ENCODE measurements around the gene PDILT.

PDILT gene

GRCh38 chr16:20401475-20402016, 3.0 kb downstream of the PDILT start:
- DNase-seq, result no peak

DNA sequence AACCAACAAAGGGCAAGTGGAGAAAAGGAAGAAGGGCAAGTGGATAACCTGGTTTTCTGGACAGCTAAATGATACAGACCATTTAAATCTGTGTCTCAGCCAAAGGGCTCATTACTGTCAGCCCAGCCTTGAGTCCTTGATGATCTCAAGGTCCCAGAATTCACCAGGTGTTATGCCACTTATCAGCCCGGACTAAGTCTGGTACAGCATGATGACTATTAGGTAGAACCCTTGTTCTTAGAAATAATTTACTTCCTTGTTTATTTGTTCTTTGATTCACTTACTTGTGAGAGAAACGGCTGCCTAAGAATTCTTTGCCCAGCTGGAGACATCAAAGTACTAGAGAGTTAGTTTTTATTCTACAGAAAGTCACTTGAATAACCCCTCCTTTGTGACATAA, 3.5 kb downstream of the PDILT start:
- DNase-seq, result no peak

GRCh38 chr16:20399185-20399584, 5.4 kb downstream of the PDILT start:
- DNase-seq, result no peak

DNA sequence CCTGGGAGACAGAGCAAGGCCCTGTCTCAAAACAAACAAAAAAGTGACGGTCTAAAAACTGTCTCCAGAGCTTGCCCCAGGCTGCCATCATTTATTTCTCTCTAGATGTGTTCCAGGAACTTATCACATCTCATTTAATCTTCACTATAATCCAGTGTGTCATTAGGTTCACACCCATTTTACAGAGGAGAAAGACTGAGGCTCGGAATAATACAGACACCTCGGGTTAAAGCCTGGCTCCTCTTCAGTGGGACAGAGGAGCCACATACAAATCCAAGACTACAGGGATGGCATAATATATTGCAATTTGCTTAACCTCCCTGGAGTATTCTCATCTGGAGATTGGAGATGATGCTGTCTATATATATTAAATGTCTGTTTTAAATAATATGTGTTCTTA, 5.9 kb downstream of the PDILT start:
- no peak for DNase-seq

- no peak for DNase-seq
These were observed 7.0 kb downstream of the PDILT start for GRCh38 chr16:20397468-20398074.

DNA sequence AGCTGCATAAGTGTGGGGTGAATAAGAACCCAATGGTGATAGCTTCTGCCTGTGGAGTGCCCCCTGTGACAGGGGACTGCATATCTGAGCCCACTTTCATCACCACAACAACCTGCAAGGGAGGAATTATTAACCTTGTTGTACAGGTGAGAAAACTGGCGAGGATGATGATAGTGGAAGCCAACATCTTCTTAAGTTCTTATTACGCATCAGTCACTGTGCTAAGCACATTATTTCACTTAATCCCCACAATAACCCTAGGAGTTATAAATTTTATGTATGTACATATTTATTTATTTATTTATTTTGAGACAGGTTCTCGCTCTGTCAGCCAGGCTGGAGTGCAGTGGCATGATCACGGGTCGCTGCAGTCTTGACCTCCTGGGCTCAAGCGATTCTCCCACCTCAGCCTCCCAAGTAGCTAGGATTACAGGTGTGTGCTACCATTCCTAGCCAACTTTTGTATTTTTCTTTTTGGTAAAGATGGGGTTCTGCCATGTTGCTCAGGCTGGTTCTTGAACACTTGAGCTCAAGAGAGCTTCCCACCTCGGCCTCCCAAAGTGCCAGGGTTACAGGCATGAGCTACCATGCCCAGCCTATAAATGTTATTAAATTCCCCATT, 7.6 kb downstream of the PDILT start:
- DNase-seq, result no peak

DNA sequence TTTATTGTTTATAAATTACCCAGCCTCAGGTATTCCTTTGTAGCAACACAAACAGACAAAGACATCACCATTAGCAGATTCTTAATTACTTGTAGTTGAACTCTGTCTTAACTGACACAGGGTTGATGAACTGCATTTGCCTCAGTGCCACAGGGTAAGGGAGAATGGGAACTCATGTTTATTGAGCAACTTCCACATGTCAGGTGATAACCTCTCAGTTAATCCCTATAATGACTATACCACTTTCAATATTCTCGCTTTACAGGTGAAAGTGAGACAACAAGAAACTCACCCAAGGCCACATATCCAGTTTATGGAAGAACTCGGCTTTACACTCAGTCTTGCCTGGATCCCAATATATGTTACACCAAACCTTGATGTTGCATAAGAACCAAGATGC, 8.6 kb downstream of the PDILT start:
- DNase-seq, result no peak

- no peak for DNase-seq
These were observed 10.5 kb downstream of the PDILT start for GRCh38 chr16:20393801-20394577.

GRCh38 chr16:20391045-20391444, 13.5 kb downstream of the PDILT start:
- no peak for DNase-seq

DNA sequence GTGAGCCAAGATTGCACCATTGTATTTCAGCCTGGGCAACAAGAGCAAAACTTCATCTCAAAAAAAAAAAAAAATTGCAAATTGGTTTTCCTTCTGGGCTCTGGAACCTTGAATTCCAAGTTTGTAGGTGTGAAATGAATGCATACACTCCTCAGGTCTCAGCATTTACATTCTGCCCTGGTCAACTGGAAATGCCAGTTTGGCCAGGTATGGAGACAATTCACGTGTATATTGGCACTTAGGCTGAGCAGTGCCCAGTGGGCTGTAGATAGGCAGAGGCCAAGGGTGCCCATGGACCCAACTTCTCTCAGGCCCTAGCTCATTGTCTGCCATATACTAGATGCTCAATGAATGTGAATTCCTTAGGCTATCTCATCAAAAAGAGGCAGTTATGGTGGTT, 15.7 kb downstream of the PDILT start:
- no peak for DNase-seq

- no peak for DNase-seq
These were observed 16.6 kb downstream of the PDILT start for GRCh38 chr16:20387978-20388377.

- peak; percentile 33 for DNase-seq
These were observed 18.4 kb downstream of the PDILT start for GRCh38 chr16:20385844-20386832.

GRCh38 chr16:20383106-20384029, 21.2 kb downstream of the PDILT start:
- peak; percentile 61 for DNase-seq

GRCh38 chr16:20382202-20382948, 22.2 kb downstream of the PDILT start:
- no peak for DNase-seq

DNA sequence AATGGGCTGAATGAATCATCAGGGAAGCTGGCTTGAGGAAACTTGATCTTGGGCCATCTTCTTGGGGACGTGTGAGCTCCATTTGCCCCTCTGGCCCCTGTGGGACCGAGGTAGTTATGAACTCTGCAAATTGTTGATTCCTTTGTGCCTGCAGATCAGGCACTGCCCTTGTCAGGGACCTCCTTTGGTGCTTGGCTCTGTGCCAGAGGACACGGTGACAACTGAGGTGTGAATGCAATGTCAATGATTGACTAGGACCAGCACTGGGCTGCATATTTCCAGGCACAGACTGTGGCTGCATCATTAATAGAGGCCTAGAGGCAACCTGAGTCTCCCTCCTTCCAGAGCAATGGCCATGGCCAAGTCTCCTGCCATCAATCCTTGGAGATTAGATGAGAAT, 23.8 kb downstream of the PDILT start:
- no peak for DNase-seq

DNA sequence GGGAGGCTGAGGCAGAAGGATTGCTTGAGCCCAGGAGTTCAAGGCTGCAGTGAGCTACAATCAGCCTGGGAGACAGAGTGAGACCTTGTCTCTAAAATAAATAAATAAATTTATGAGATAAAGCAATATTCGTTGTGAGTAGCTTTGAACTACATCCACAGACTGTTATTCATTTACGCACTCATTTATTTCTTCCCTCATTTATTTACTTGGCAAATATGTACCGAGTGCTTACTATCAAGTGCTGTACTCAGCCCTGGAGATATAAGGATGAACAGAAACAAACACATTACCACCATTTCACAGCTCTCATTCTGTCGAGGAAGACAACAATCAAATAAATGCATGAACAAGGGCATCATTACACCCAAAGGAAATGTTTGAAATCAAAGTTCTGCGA, 27.4 kb downstream of the PDILT start:
- DNase-seq, result no peak

DNA sequence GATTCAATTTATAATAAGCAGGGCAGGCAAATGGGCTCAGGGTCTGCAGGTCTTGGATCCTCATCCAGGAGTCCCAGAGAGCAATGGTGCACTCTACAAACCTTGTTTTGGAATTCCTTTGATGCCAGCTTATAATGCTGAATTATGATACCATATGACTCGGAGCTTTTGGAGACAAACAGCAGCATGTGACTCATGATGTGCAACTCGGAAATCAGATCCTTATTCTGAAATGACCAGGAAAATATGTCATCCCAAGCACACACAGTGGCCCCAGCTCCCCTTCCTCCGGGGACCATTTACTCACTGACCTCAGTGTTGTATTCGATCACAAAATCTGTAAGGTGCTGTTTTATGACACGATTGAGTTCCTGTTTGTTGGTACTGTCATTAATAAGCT, 31.8 kb downstream of the PDILT start:
- no peak for DNase-seq

- no peak for DNase-seq
These were observed 35.0 kb downstream of the PDILT start for GRCh38 chr16:20369452-20370054.

GRCh38 chr16:20364051-20364450, 40.5 kb downstream of the PDILT start:
- no peak for DNase-seq

DNA sequence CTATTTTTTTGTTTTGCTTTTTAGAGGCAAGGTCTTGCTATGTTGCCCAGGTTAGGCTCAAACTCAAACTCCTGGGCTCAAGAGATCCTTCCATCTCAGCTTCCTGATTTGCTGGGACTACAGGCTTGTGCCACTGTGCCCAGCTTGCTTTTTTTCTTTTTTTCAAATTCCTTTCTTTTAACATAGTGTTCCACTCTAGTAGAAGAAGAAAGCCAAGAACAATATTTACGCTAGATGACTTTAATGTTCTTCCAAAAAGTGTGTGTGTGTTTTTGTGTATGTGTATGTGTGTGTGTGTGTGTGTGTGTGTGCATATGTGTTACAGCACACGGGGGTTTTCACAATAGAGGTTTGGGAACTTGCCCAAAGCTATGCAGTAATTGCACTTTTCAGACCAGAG, 41.3 kb downstream of the PDILT start:
- DNase-seq, result no peak

Measured in NCI-H2107 (cell line).